HEK293 (cell line): Measurements from ENCODE around the gene SPINK13.

Source experiments
- CTCF ChIA-PET: fragments of 350-600 bp; formaldehyde crosslinking; extraction: SDS; loops from one replicate; lab custom pipeline; 2021; ENCODE audit warnings: antibody characterized with exemption; lab: Yijun Ruan, JAX
- POLR2A ChIA-PET: fragments of 300-600 bp; formaldehyde crosslinking; extraction: SDS; loops from one replicate; lab custom pipeline; 2020; ENCODE audit warnings: antibody characterized with exemption, inconsistent platforms; lab: Yijun Ruan, JAX
- H3K27ac ChIP-seq: fragments of 200-500 bp; sonication (Bioruptor generic); 2 replicates; pipeline ENCODE4 v1.5.1; 2014; ENCODE audit warnings: low read depth, low read length, control low read depth, inconsistent platforms; ENCODE audit errors: extremely low read depth
- H3K36me3 ChIP-seq, 2 experiments: fragments of 200-500 bp in 1 of 2; sonication (Bioruptor generic) in 1 of 2; 1 replicate in 1 of 2; 2 replicates in 1 of 2; pipeline ENCODE4 v1.5.1; 2014 to 2017; ENCODE audit warnings: inconsistent platforms in 2 of 2, low read length in 2 of 2; ENCODE audit not compliant: control insufficient read depth in 2 of 2, insufficient read depth in 1 of 2
- H3K4me1 ChIP-seq: fragments of 200-500 bp; sonication (Bioruptor generic); 2 replicates; pipeline ENCODE4 v1.5.1; 2014; ENCODE audit warnings: mild to moderate bottlenecking, low read length, inconsistent platforms; ENCODE audit not compliant: control insufficient read depth, insufficient read depth
- H3K4me3 ChIP-seq: 2 replicates; pipeline ENCODE4 v1.5.1; 2011; ENCODE audit warnings: low read depth, mild to moderate bottlenecking, control low read depth, low read length, moderate library complexity
- H3K9me3 ChIP-seq: fragments of 200-500 bp; sonication (Bioruptor generic); 2 replicates; pipeline ENCODE4 v1.5.1; 2014; ENCODE audit warnings: low read depth, low read length, inconsistent platforms; ENCODE audit not compliant: control insufficient read depth, insufficient read depth
- FEZF1 ChIP-seq: fragments of 450-650 bp; formaldehyde crosslinking; IDR thresholded peaks from 2 replicates; pipeline ENCODE4 v1.5.1; 2016; ENCODE audit warnings: missing biosample characterization, missing genetic modification characterization
- KLF1 ChIP-seq: fragments of 450-650 bp; formaldehyde crosslinking; IDR thresholded peaks from 2 replicates; pipeline ENCODE4 v1.5.1; 2016; ENCODE audit warnings: missing biosample characterization, missing genetic modification characterization
- OSR2 ChIP-seq: fragments of 450-650 bp; formaldehyde crosslinking; IDR thresholded peaks from 2 replicates; pipeline ENCODE4 v1.5.1; 2016; ENCODE audit warnings: missing biosample characterization, missing genetic modification characterization
- TCF7L2 ChIP-seq: IDR thresholded peaks from 2 replicates; pipeline ENCODE4 v1.6.1; 2011; ENCODE audit warnings: low read depth, mild to moderate bottlenecking, inconsistent platforms, low read length, moderate library complexity, borderline replicate concordance
- ZFHX2 ChIP-seq: fragments of 450-650 bp; formaldehyde crosslinking; conservative IDR thresholded peaks from 2 replicates; pipeline ENCODE4 v1.5.1; 2016; ENCODE audit warnings: missing biosample characterization, missing genetic modification characterization
- ZNF10 ChIP-seq: fragments of 450-650 bp; formaldehyde crosslinking; IDR thresholded peaks from 2 replicates; pipeline ENCODE4 v1.5.1; 2017; ENCODE audit warnings: missing biosample characterization, missing genetic modification characterization
- ZNF146 ChIP-seq: fragments of 450-650 bp; formaldehyde crosslinking; IDR thresholded peaks from 2 replicates; pipeline ENCODE4 v1.5.1; 2016; ENCODE audit warnings: missing biosample characterization, missing genetic modification characterization
- ZNF2 ChIP-seq: fragments of 450-650 bp; formaldehyde crosslinking; IDR thresholded peaks from 2 replicates; pipeline ENCODE4 v1.5.1; 2016; ENCODE audit warnings: missing biosample characterization, missing genetic modification characterization
- ZNF202 ChIP-seq: fragments of 450-650 bp; formaldehyde crosslinking; IDR thresholded peaks from 2 replicates; pipeline ENCODE4 v1.5.1; 2016; ENCODE audit warnings: missing biosample characterization, missing genetic modification characterization, borderline replicate concordance
- ZNF221 ChIP-seq: fragments of 450-650 bp; formaldehyde crosslinking; IDR thresholded peaks from 2 replicates; pipeline ENCODE4 v1.5.1; 2017; ENCODE audit warnings: missing biosample characterization, missing genetic modification characterization, borderline replicate concordance
- ZNF596 ChIP-seq: fragments of 450-650 bp; IDR thresholded peaks from 2 replicates; pipeline ENCODE4 v1.5.0; 2018; ENCODE audit warnings: missing biosample characterization, mild to moderate bottlenecking, missing genetic modification characterization, moderate library complexity
- ZNF600 ChIP-seq: fragments of 450-650 bp; formaldehyde crosslinking; IDR thresholded peaks from 2 replicates; pipeline ENCODE4 v1.5.1; 2016; ENCODE audit warnings: missing biosample characterization, missing genetic modification characterization
- ZNF624 ChIP-seq: fragments of 450-650 bp; formaldehyde crosslinking; IDR thresholded peaks from 2 replicates; pipeline ENCODE4 v1.5.1; 2017; ENCODE audit warnings: missing biosample characterization, missing genetic modification characterization
- ZNF707 ChIP-seq: fragments of 450-650 bp; formaldehyde crosslinking; IDR thresholded peaks from 2 replicates; pipeline ENCODE4 v1.5.1; 2016; ENCODE audit warnings: missing biosample characterization, missing genetic modification characterization
- ZXDB ChIP-seq: fragments of 450-650 bp; formaldehyde crosslinking; IDR thresholded peaks from 2 replicates; pipeline ENCODE4 v1.5.1; 2016; ENCODE audit warnings: missing biosample characterization, missing genetic modification characterization
- TF ChIP-seq, protein P1 (sequence below): fragments of 450-650 bp; formaldehyde crosslinking; IDR thresholded peaks from 2 replicates; pipeline ENCODE4 v1.5.1; 2016; ENCODE audit warnings: missing biosample characterization, missing genetic modification characterization
- TF ChIP-seq, protein P2 (sequence below): fragments of 450-650 bp; formaldehyde crosslinking; IDR thresholded peaks from 2 replicates; pipeline ENCODE4 v1.5.1; 2016; ENCODE audit warnings: missing biosample characterization, missing genetic modification characterization, low read depth
- TF ChIP-seq, protein P3 (sequence below): fragments of 450-650 bp; formaldehyde crosslinking; IDR thresholded peaks from 2 replicates; pipeline ENCODE4 v1.5.1; 2016; ENCODE audit warnings: missing biosample characterization, missing genetic modification characterization
- TF ChIP-seq, protein P4 (sequence below): fragments of 450-650 bp; formaldehyde crosslinking; IDR thresholded peaks from 2 replicates; pipeline ENCODE4 v1.5.1; 2016; ENCODE audit warnings: missing biosample characterization, missing genetic modification characterization, borderline replicate concordance
- TF ChIP-seq, protein P5 (sequence below): fragments of 450-650 bp; formaldehyde crosslinking; IDR thresholded peaks from 2 replicates; pipeline ENCODE4 v1.5.1; 2017; ENCODE audit warnings: missing biosample characterization, mild to moderate bottlenecking, missing genetic modification characterization, moderate library complexity

Gene SPINK13

DNA sequence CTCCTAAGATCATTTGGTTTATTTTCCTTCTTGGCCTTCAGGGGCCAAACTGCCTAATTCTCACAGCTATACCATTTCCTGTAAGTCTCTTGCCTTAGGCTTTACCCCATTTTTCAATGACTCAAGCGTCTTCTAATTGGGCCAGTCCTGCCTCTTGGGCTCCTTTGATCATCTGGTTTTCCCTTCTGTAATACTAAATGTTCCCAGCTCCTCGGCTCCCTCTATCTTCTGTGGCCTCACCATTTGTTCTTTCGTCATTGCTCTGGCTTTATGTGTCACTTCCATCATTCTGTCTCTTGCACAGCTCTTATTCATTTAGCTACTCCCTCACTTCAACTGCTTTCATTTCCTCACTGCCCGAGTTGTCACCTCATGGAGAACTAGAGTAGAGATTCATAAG is 29.1 kb downstream of the SPINK13 start (continued):
- TF ChIP-seq ZNF600 = no peak
- TF ChIP-seq KLF1 (tag by site-specific recombination) = no peak
- TF ChIP-seq, protein P1, sequence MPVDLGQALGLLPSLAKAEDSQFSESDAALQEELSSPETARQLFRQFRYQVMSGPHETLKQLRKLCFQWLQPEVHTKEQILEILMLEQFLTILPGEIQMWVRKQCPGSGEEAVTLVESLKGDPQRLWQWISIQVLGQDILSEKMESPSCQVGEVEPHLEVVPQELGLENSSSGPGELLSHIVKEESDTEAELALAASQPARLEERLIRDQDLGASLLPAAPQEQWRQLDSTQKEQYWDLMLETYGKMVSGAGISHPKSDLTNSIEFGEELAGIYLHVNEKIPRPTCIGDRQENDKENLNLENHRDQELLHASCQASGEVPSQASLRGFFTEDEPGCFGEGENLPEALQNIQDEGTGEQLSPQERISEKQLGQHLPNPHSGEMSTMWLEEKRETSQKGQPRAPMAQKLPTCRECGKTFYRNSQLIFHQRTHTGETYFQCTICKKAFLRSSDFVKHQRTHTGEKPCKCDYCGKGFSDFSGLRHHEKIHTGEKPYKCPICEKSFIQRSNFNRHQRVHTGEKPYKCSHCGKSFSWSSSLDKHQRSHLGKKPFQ (tag by site-specific recombination) = no peak
- no peak for TF ChIP-seq ZNF202

DNA sequence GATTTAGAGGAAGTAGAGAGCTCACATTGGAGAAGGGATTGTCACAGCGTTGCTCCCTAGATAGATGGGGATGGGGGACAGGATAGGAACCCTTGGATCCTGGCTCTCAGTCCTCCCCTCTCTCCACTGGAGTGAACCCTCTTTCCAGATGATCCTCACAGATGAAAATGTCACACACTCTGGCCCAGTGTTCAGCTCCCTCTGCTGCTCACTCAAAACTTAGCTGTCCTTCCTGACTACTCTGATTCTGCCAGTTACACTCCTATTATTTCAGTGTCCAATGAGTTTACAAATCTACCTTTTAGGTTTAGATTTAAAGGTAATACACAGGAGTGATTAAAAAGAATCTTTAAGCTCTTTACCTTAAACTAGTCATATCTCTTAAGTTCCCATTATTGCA is 37.9 kb downstream of the SPINK13 start:
- H3K4me3 ChIP-seq = no peak overlapping the region
- no peak overlapping the region for H3K27ac ChIP-seq
- no peaks in the 10 kb centered on the region for H3K4me1 ChIP-seq
- ChIA-PET POLR2A (no interaction called here), CTCF (interaction anchor here (1.0 to 1.1 kb wide), 2 partner anchors 68 to 128 kb away, joined by 3 to 4 read pairs; no protein-coding TSS in a partner anchor)
- no peaks in the 10 kb centered on the region for H3K36me3 ChIP-seq
- TF ChIP-seq ZNF10 (tag by site-specific recombination) = no peak
- TF ChIP-seq ZNF146 (tag by site-specific recombination) = no peak
- TF ChIP-seq OSR2 (tag by site-specific recombination) = no peak
- TF ChIP-seq FEZF1 (tag by site-specific recombination) = no peak
- no peak for TF ChIP-seq ZNF221 (tag by site-specific recombination)
- TF ChIP-seq, protein P2, sequence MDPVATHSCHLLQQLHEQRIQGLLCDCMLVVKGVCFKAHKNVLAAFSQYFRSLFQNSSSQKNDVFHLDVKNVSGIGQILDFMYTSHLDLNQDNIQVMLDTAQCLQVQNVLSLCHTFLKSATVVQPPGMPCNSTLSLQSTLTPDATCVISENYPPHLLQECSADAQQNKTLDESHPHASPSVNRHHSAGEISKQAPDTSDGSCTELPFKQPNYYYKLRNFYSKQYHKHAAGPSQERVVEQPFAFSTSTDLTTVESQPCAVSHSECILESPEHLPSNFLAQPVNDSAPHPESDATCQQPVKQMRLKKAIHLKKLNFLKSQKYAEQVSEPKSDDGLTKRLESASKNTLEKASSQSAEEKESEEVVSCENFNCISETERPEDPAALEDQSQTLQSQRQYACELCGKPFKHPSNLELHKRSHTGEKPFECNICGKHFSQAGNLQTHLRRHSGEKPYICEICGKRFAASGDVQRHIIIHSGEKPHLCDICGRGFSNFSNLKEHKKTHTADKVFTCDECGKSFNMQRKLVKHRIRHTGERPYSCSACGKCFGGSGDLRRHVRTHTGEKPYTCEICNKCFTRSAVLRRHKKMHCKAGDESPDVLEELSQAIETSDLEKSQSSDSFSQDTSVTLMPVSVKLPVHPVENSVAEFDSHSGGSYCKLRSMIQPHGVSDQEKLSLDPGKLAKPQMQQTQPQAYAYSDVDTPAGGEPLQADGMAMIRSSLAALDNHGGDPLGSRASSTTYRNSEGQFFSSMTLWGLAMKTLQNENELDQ (tag by site-specific recombination) = no peak
- TF ChIP-seq, protein P3, sequence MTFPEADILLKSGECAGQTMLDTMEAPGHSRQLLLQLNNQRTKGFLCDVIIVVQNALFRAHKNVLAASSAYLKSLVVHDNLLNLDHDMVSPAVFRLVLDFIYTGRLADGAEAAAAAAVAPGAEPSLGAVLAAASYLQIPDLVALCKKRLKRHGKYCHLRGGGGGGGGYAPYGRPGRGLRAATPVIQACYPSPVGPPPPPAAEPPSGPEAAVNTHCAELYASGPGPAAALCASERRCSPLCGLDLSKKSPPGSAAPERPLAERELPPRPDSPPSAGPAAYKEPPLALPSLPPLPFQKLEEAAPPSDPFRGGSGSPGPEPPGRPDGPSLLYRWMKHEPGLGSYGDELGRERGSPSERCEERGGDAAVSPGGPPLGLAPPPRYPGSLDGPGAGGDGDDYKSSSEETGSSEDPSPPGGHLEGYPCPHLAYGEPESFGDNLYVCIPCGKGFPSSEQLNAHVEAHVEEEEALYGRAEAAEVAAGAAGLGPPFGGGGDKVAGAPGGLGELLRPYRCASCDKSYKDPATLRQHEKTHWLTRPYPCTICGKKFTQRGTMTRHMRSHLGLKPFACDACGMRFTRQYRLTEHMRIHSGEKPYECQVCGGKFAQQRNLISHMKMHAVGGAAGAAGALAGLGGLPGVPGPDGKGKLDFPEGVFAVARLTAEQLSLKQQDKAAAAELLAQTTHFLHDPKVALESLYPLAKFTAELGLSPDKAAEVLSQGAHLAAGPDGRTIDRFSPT (tag by site-specific recombination) = no peak
- TF ChIP-seq, protein P4, sequence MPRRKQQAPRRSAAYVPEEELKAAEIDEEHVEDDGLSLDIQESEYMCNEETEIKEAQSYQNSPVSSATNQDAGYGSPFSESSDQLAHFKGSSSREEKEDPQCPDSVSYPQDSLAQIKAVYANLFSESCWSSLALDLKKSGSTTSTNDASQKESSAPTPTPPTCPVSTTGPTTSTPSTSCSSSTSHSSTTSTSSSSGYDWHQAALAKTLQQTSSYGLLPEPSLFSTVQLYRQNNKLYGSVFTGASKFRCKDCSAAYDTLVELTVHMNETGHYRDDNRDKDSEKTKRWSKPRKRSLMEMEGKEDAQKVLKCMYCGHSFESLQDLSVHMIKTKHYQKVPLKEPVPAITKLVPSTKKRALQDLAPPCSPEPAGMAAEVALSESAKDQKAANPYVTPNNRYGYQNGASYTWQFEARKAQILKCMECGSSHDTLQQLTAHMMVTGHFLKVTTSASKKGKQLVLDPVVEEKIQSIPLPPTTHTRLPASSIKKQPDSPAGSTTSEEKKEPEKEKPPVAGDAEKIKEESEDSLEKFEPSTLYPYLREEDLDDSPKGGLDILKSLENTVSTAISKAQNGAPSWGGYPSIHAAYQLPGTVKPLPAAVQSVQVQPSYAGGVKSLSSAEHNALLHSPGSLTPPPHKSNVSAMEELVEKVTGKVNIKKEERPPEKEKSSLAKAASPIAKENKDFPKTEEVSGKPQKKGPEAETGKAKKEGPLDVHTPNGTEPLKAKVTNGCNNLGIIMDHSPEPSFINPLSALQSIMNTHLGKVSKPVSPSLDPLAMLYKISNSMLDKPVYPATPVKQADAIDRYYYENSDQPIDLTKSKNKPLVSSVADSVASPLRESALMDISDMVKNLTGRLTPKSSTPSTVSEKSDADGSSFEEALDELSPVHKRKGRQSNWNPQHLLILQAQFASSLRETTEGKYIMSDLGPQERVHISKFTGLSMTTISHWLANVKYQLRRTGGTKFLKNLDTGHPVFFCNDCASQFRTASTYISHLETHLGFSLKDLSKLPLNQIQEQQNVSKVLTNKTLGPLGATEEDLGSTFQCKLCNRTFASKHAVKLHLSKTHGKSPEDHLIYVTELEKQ (tag by site-specific recombination) = no peak
- TF ChIP-seq ZXDB = no peak
- no peak for TF ChIP-seq ZFHX2 (tag by site-specific recombination)
- no peak for TF ChIP-seq ZNF624 (tag by site-specific recombination)
- TF ChIP-seq ZNF707 (tag by site-specific recombination) = no peak
- TF ChIP-seq, protein P5, sequence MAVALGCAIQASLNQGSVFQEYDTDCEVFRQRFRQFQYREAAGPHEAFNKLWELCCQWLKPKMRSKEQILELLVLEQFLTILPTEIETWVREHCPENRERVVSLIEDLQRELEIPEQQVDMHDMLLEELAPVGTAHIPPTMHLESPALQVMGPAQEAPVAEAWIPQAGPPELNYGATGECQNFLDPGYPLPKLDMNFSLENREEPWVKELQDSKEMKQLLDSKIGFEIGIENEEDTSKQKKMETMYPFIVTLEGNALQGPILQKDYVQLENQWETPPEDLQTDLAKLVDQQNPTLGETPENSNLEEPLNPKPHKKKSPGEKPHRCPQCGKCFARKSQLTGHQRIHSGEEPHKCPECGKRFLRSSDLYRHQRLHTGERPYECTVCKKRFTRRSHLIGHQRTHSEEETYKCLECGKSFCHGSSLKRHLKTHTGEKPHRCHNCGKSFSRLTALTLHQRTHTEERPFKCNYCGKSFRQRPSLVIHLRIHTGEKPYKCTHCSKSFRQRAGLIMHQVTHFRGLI = no peak
- no peak for TF ChIP-seq ZNF2 (tag by site-specific recombination)
- no peak for TF ChIP-seq ZNF596 (tag by site-specific recombination)
- no peak for TF ChIP-seq TCF7L2
- no peaks in the 10 kb centered on the region for H3K9me3 ChIP-seq
